Caco-2 (cell line): Measurements from ENCODE around the gene TSFM. TPM values are rescaled to one million over a fixed set of nuclear protein-coding genes. Genes with fewer than 3 reads are reported as not detected.

Experiments used
- BruUV-seq: library from RNA; stranded (reverse); fragments of 400-500 nt; replicated peaks from 2 replicates; lab custom pipeline; 2021; lab: Mats Ljungman, UMichigan
- CTCF ChIA-PET: fragments of 300-600 bp; sonication (Branson Sonifier 250); formaldehyde crosslinking; loops from one replicate; lab custom pipeline; 2022; ENCODE audit warnings: antibody characterized with exemption; lab: Charles Lee
- POLR2A ChIA-PET: fragments of 300-600 bp; sonication (Branson Sonifier 250); formaldehyde crosslinking; loops from one replicate; lab custom pipeline; 2022; ENCODE audit warnings: antibody characterized with exemption; lab: Charles Lee
- DNase-seq, 2 experiments: peaks; one replicate each; pipeline versions ENCODE4 v3.0.0 to v3.0.0-alpha.2; 2020 to 2022
- H3K27me3 ChIP-seq: replicated peaks from 2 replicates; pipeline ENCODE4 v1.6.0; 2011; ENCODE audit warnings: low read length; ENCODE audit not compliant: control insufficient read depth, insufficient read depth
- H3K36me3 ChIP-seq: 2 replicates; pipeline ENCODE4 v1.5.1; 2011; ENCODE audit warnings: low read length; ENCODE audit not compliant: control insufficient read depth, insufficient read depth
- H3K4me1 ChIP-seq: fragments of 250-450 bp; sonication (Bioruptor Pico); 2 replicates; pipeline ENCODE4 v1.5.1; 2020; ENCODE audit warnings: mild to moderate bottlenecking
- H3K4me3 ChIP-seq: 2 replicates; pipeline ENCODE4 v1.5.1; 2011; ENCODE audit warnings: low read depth, mild to moderate bottlenecking, control low read depth, low read length
- H3K9me3 ChIP-seq: fragments of 250-450 bp; sonication (Bioruptor Pico); 2 replicates; pipeline ENCODE4 v1.5.1; 2020; ENCODE audit warnings: mild to moderate bottlenecking, moderate library complexity
- H3K27ac Mint-ChIP-seq: one replicate; pipeline ENCODE4 v1.8.0; 2022; ENCODE audit warnings: mixed read lengths; ENCODE audit not compliant: unreplicated experiment
- H3K27me3 Mint-ChIP-seq: one replicate; pipeline ENCODE4 v1.8.0; 2022; ENCODE audit warnings: mixed read lengths; ENCODE audit not compliant: insufficient read depth, unreplicated experiment
- H3K36me3 Mint-ChIP-seq: one replicate; pipeline ENCODE4 v1.8.0; 2022; ENCODE audit warnings: mild to moderate bottlenecking, mixed read lengths; ENCODE audit not compliant: insufficient read depth, unreplicated experiment
- H3K4me1 Mint-ChIP-seq: one replicate; pipeline ENCODE4 v1.8.0; 2022; ENCODE audit warnings: low read depth, mixed read lengths; ENCODE audit not compliant: unreplicated experiment
- H3K4me3 Mint-ChIP-seq: one replicate; pipeline ENCODE4 v1.8.0; 2022; ENCODE audit warnings: mild to moderate bottlenecking, moderate library complexity, mixed read lengths; ENCODE audit not compliant: unreplicated experiment
- H3K9me3 Mint-ChIP-seq: one replicate; pipeline ENCODE4 v1.8.0; 2022; ENCODE audit warnings: mixed read lengths; ENCODE audit not compliant: unreplicated experiment
- intact Hi-C: fragments of 100-400 bp; cut with micrococcal nuclease; formaldehyde crosslinking; loops from one replicate; pipeline ENCODE4 v1.10.0; 2022; ENCODE audit not compliant: unreplicated experiment
- total RNA-seq: library from RNA; stranded (reverse); gene quantifications from 2 replicates; pipeline ENCODE4 v1.2.3, GENCODE V29; 2022
- TF ChIP-seq, protein P1 (sequence below), 2 experiments: fragments of 200-600 bp in 1 of 2; IDR thresholded peaks; 1 replicate in 1 of 2; 2 replicates in 1 of 2; pipeline versions ENCODE4 v1.5.1 to v1.8.0; 2011 to 2022; ENCODE audit warnings: antibody characterized with exemption in 1 of 2, control low read depth in 1 of 2, inconsistent platforms in 1 of 2, low read depth in 1 of 2, low read length in 1 of 2, mild to moderate bottlenecking in 1 of 2, moderate library complexity in 1 of 2; ENCODE audit not compliant: insufficient read depth in 1 of 2, severe bottlenecking in 1 of 2, unreplicated experiment in 1 of 2

Gene TSFM
- total RNA-seq, 1 experiment from 2014 or later = 57.5 TPM

DNA sequence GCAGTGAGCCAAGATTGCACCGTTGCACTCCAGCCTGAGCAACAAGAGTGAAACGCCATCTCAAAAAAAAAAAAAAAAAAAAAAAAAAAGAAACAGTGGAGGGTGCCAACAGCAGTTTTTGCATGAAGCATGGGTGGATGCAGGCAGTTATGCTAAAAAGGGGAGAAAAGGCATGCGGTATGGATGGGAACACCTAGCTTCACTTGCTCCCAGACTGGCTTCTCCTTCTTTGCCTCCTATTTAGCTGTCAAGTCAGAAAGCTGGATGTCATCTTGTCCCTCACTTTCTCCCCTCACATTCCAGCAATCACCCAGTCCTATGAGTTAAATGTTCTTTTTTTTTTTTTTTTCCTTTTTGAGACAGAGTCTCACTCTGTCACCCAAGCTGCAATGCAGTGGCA is 7.5 kb upstream of the TSFM start:
- DNase-seq = no peak
- ChIA-PET POLR2A (no interaction called here), CTCF (interaction anchor here (0.8 kb wide), 1 partner anchor 8 kb away, joined by 3 read pairs; no protein-coding TSS in a partner anchor)
- TF ChIP-seq, protein P1, sequence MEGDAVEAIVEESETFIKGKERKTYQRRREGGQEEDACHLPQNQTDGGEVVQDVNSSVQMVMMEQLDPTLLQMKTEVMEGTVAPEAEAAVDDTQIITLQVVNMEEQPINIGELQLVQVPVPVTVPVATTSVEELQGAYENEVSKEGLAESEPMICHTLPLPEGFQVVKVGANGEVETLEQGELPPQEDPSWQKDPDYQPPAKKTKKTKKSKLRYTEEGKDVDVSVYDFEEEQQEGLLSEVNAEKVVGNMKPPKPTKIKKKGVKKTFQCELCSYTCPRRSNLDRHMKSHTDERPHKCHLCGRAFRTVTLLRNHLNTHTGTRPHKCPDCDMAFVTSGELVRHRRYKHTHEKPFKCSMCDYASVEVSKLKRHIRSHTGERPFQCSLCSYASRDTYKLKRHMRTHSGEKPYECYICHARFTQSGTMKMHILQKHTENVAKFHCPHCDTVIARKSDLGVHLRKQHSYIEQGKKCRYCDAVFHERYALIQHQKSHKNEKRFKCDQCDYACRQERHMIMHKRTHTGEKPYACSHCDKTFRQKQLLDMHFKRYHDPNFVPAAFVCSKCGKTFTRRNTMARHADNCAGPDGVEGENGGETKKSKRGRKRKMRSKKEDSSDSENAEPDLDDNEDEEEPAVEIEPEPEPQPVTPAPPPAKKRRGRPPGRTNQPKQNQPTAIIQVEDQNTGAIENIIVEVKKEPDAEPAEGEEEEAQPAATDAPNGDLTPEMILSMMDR (IDR thresholded peaks at IDR 0.05; ENCODE audit: insufficient read depth in 1 of 2, low read depth in 1 of 2, low read length in 1 of 2, severe bottlenecking in 1 of 2, unreplicated experiment in 1 of 2) = no peak
- H3K36me3 ChIP-seq = peaks cover 3% of the 10 kb centered on the region
- Mint-ChIP-seq H3K4me3 (no peak overlapping the region), H3K4me1 (peaks cover 7% of the 10 kb centered on the region), H3K27ac (no peak overlapping the region), H3K36me3 (peaks cover 22% of the 10 kb centered on the region), H3K27me3 (no peaks in the 10 kb centered on the region), H3K9me3 (no peaks in the 10 kb centered on the region)
- no TSS peak for BruUV-seq
- H3K9me3 ChIP-seq = no peaks in the 10 kb centered on the region
- H3K4me3 ChIP-seq = no peak overlapping the region
- no peaks in the 10 kb centered on the region for H3K27me3 ChIP-seq
- H3K4me1 ChIP-seq = peaks cover 9% of the 10 kb centered on the region
- intact Hi-C loops = no loop called here

DNA sequence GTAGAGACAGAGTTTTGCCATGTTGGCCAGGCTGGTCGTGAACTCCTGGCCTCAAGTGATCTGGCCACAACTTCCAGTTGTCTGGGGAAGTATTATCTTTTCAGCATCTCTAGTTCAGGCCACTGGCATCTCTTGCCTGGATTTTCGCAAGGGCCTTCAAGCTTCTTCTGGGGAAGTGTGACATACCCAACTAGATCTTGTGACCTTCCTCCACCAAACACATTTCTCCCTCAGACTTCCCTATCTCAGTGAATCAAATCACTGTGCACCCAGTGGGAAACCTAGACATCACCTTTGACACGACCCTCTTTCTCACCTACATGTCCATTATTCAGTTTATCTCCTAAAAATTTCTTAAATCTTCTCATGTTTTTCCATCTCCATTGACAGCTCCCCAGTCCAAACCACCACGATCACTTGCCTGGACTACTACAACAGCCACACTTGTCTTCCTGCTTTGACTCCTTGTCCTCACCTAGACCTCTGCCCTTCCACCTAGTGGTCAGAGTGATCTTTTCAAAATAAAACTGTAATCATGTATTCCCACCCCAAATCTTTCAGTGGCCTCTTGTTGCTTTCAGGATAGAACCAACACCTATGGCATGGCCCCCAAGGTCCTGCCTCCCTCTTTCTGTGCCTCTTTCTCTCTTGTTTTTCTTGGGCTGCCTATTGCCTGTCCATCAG is 6.9 kb upstream of the TSFM start:
- Histone ChIP-seq H3K4me1 (peaks cover 8% of the 10 kb centered on the region), H3K36me3 (peaks cover 1% of the 10 kb centered on the region; the same call in 1 of the 2 replicates), H3K9me3 (no peaks in the 10 kb centered on the region), H3K27me3 (no peaks in the 10 kb centered on the region), H3K4me3 (no peak overlapping the region)
- ChIA-PET POLR2A (no interaction called here), CTCF (no interaction called here)
- peaks cover under 1% of the 10 kb centered on the region for H3K4me1 Mint-ChIP-seq
- H3K36me3 Mint-ChIP-seq = peaks cover 19% of the 10 kb centered on the region
- H3K9me3 Mint-ChIP-seq = no peaks in the 10 kb centered on the region
- TF ChIP-seq, protein P1 (IDR thresholded peaks at IDR 0.05; ENCODE audit: insufficient read depth in 1 of 2, low read depth in 1 of 2, low read length in 1 of 2, severe bottlenecking in 1 of 2, unreplicated experiment in 1 of 2) = peak; percentile 21 to 38
- no peaks in the 10 kb centered on the region for H3K27me3 Mint-ChIP-seq
- BruUV-seq = no TSS peak
- no peak overlapping the region for H3K4me3 Mint-ChIP-seq
- peak in 1 of 2 experiments; percentile 12 for DNase-seq
- intact Hi-C loops = no loop called here
- no peak overlapping the region for H3K27ac Mint-ChIP-seq

DNA sequence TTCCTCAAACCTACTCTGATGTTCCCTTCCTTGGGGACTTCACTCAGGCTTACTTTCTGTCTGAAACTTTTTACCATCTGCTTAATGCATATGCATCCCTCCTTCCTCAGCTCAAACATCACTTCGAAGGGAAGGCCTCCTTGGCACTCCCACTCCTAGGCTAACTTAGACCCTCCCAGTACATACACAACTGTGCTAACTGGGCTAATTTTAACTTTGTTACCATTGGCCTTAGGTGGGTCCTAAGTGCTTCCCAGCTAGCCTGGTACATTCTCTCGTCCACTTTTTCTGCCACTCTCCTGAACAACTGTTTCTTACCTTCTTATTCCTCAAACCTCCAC is 6.4 kb upstream of the TSFM start:
- no peak overlapping the region for H3K27ac Mint-ChIP-seq
- Histone ChIP-seq H3K4me3 (no peak overlapping the region), H3K4me1 (peaks cover 4% of the 10 kb centered on the region; the same call in 1 of the 2 replicates), H3K27me3 (no peaks in the 10 kb centered on the region), H3K36me3 (no peaks in the 10 kb centered on the region), H3K9me3 (no peaks in the 10 kb centered on the region)
- intact Hi-C loops = no loop called here
- TF ChIP-seq, protein P1 (IDR thresholded peaks at IDR 0.05; ENCODE audit: insufficient read depth in 1 of 2, low read depth in 1 of 2, low read length in 1 of 2, severe bottlenecking in 1 of 2, unreplicated experiment in 1 of 2) = no peak
- peaks cover 14% of the 10 kb centered on the region for H3K36me3 Mint-ChIP-seq
- no peaks in the 10 kb centered on the region for H3K4me1 Mint-ChIP-seq
- no peaks in the 10 kb centered on the region for H3K9me3 Mint-ChIP-seq
- BruUV-seq = no TSS peak
- CTCF ChIA-PET = no interaction called here
- no peak overlapping the region for H3K4me3 Mint-ChIP-seq
- no peak for DNase-seq
- POLR2A ChIA-PET = no interaction called here
- no peaks in the 10 kb centered on the region for H3K27me3 Mint-ChIP-seq
